GF-D8 (cell line): ENCODE results near the gene MTX1.

ENCODE experiments used
- DNase-seq: peaks from one replicate; lab custom pipeline; 2025; lab: John Stamatoyannopoulos, UW

Gene MTX1

DNA sequence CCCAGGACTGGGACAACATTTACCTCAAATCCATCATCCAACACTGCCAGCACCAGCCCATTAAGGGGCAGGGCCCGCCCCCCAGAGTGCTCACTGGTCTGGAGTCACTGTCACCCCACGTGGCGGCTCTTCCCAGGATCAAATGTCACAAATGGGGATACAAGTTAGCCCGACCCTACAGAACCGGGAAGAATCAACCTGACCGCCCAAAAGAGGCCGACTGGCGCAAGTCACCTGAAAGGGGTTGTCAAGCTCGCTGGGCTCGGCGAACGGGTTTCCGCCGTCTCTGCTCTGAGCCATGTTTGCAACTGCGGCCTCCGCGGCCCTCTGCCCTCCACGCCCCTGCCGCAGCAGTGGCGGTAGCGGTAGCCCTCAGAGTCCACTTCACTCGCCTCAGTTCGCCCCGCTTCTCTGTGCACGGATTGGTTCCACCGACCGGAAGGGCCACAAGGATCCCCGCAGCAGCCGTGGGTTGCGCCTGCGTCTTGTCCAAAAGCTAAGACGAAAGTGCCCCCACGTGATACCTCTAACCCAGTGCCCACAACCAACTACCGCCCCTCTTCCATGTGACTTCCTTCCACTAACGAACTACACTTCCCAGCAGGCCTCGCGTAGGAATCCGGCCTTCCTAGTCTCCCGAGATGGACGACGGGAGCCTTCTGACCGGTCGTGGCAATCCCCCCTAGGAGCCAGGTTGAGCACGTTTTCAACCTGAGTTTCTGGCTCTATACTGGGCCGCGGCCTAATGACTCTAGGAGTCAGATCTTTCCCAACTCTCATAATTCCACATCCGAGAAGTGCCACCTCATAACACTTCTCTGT lies 53.6 kb downstream of the MTX1 start, which contains the start of gene SCAMP3:
TSS of gene SCAMP3 (minus strand) at position 509 of the 822 bp plus-strand sequence. CDS start at position 300, 209 bp downstream.
- peak; percentile 90 for DNase-seq

DNA sequence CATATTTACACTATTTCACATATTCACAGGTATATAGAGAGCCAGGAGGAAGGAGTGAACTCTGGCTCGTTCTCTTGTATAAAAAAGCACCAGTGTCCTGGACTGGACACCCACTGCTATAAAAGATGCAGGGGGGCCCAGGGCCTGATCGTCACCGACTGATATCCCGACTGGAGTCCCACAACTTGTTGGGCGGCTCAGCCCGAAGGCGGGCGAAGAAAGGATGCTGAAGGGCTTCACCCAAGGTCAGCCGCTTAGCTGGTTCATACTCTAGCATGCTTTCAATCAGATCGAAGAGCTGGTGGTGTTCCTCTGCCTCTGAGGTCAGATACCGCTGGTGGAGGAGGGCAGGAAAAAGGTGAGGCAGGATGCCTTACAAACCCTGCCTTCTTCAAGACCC lies 54.6 kb downstream of the MTX1 start:
- no peak for DNase-seq
